Measurements from ENCODE around the gene GPR3. TPM values are rescaled to one million over a fixed set of nuclear protein-coding genes. Genes with fewer than 3 reads are reported as not detected.
"Not testable (repeated sequence)": the region's sequence is repeated elsewhere in the genome, so short reads cannot be mapped to it uniquely, and the experiment has no call there.

The GPR3 gene
- total RNA-seq, 1 donor from 2014 or later = 0.41 TPM

- no peak for DNase-seq
Observed at GRCh38 chr1:27400082-27400962, 7.9 kb downstream of the GPR3 start.

GRCh38 chr1:27400963-27401341 lies 8.5 kb downstream of the GPR3 start:
- DNase-seq = no peak

GRCh38 chr1:27402349-27402754 lies 9.9 kb downstream of the GPR3 start:
- DNase-seq = peak; percentile 70

GRCh38 chr1:27403065-27403726 lies 10.8 kb downstream of the GPR3 start:
- peak; percentile 89 for DNase-seq

GRCh38 chr1:27403931-27404330 lies 11.5 kb downstream of the GPR3 start:
- no peak for DNase-seq

- DNase-seq = peak; percentile 53
Observed at GRCh38 chr1:27405074-27405473, 12.7 kb downstream of the GPR3 start.

- not testable (repeated sequence) for DNase-seq
Observed at GRCh38 chr1:27405598-27406361, 13.4 kb downstream of the GPR3 start.

- DNase-seq = peak; percentile 65
Observed at GRCh38 chr1:27406362-27406680, 13.9 kb downstream of the GPR3 start.

GRCh38 chr1:27406791-27407190 lies 14.4 kb downstream of the GPR3 start:
- not testable (repeated sequence) for DNase-seq

- no peak for DNase-seq
Observed at GRCh38 chr1:27408151-27408550, 15.7 kb downstream of the GPR3 start.

- DNase-seq = no peak
Observed at GRCh38 chr1:27409669-27410068, 17.2 kb downstream of the GPR3 start.

GRCh38 chr1:27410709-27411108 lies 18.3 kb downstream of the GPR3 start:
- no peak for DNase-seq

GRCh38 chr1:27412502-27412901 lies 20.1 kb downstream of the GPR3 start:
- DNase-seq = no peak

- no peak for DNase-seq
Observed at GRCh38 chr1:27413004-27413403, 20.6 kb downstream of the GPR3 start.

- DNase-seq = no peak
Observed at GRCh38 chr1:27414091-27414490, 21.7 kb downstream of the GPR3 start.

GRCh38 chr1:27416387-27417111 lies 24.1 kb downstream of the GPR3 start:
- peak; percentile 70 for DNase-seq

GRCh38 chr1:27417713-27418112 lies 25.3 kb downstream of the GPR3 start:
- DNase-seq = no peak

- DNase-seq = peak; percentile 90
Observed at GRCh38 chr1:27418326-27419185, 26.1 kb downstream of the GPR3 start.

GRCh38 chr1:27423709-27424108 lies 31.3 kb downstream of the GPR3 start:
- no peak for DNase-seq

GRCh38 chr1:27427329-27427728 lies 34.9 kb downstream of the GPR3 start:
- no peak for DNase-seq

GRCh38 chr1:27427816-27428315 lies 35.4 kb downstream of the GPR3 start:
- no peak for DNase-seq

Data from tongue (tissue), 2 donors.